OCI-LY3 (cell line): ENCODE measurements around the gene TEC.
A peak's percentile ranks its signal among the peaks of the same experiment; 100 is the strongest.

Experiments used
- H2AFZ ChIP-seq: fragments of 200-600, 300-600 bp; shearing (Covaris generic); 2 replicates; pipeline ENCODE4 v1.6.0; 2014; ENCODE audit warnings: antibody characterized with exemption, low read depth, low read length
- H3K27ac ChIP-seq: fragments of 200-600, 300-600 bp; sonication (generic); 2 replicates; pipeline ENCODE4 v1.5.1; 2014; ENCODE audit warnings: mild to moderate bottlenecking, low read length, moderate library complexity, mixed read lengths
- H3K27me3 ChIP-seq: fragments of 200-600, 300-600 bp; sonication (generic); 2 replicates; pipeline ENCODE4 v1.6.1; 2014; ENCODE audit warnings: low read depth, low read length, mixed read lengths
- H3K36me3 ChIP-seq: fragments of 200-600, 300-600 bp; sonication (generic); replicated peaks from 2 replicates; pipeline ENCODE3; 2014; ENCODE audit warnings: low read depth, low read length, mixed read lengths
- H3K4me1 ChIP-seq: fragments of 300-600, 200-600 bp; sonication (generic); 2 replicates; pipeline ENCODE4 v1.6.1; 2014; ENCODE audit warnings: low read length, mixed read lengths
- H3K4me2 ChIP-seq: fragments of 200-600, 300-600 bp; sonication (generic); 2 replicates; pipeline ENCODE4 v1.6.1; 2014; ENCODE audit warnings: low read length, mixed read lengths
- H3K4me3 ChIP-seq: fragments of 300-600, 200-600 bp; sonication (generic); 2 replicates; pipeline ENCODE4 v1.5.1; 2014; ENCODE audit warnings: antibody characterized with exemption, mild to moderate bottlenecking, low read length, moderate library complexity
- H3K79me2 ChIP-seq: fragments of 300-600, 200-600 bp; shearing (Covaris generic); 2 replicates; pipeline ENCODE4 v1.6.1; 2014; ENCODE audit warnings: mild to moderate bottlenecking, low read length, mixed read lengths
- H3K9ac ChIP-seq: fragments of 300-600, 200-600 bp; shearing (Covaris generic); 2 replicates; pipeline ENCODE4 v1.6.0; 2014; ENCODE audit warnings: mild to moderate bottlenecking, low read length, moderate library complexity
- H3K9me3 ChIP-seq: fragments of 200-600, 300-600 bp; shearing (Covaris generic); 2 replicates; pipeline ENCODE4 v1.6.1; 2014; ENCODE audit warnings: low read length, mixed read lengths; ENCODE audit not compliant: insufficient read depth
- H4K20me1 ChIP-seq: fragments of 200-600, 300-600 bp; sonication (generic); 2 replicates; pipeline ENCODE4 v1.6.1; 2016; ENCODE audit warnings: low read length, mixed read lengths; ENCODE audit not compliant: insufficient read depth
- EZH2phosphoT487 ChIP-seq: fragments of 200-600 bp; shearing (Covaris generic); IDR thresholded peaks from 2 replicates; pipeline ENCODE4 v1.6.1; 2018; ENCODE audit warnings: antibody characterized with exemption, mixed run types, low read depth
- TF ChIP-seq, protein P1 (sequence below): fragments of 200-600, 300-600 bp; sonication (generic); IDR thresholded peaks from 2 replicates; pipeline ENCODE4 v1.5.1; 2014; ENCODE audit warnings: antibody characterized with exemption, low read length, low read depth

TEC gene

GRCh38 chr4:48103483-48104139 is 166.0 kb downstream of the TEC start:
- no peak overlapping the region for H3K4me3 ChIP-seq
- no peaks in the 10 kb centered on the region for H4K20me1 ChIP-seq
- no peaks in the 10 kb centered on the region for H3K79me2 ChIP-seq
- H3K4me1 ChIP-seq = peaks cover 11% of the 10 kb centered on the region; the same call in 1 of the 2 replicates
- H3K9ac ChIP-seq = no peak overlapping the region
- no peaks in the 10 kb centered on the region for H3K9me3 ChIP-seq
- no peak for TF ChIP-seq EZH2phosphoT487
- TF ChIP-seq, protein P1, sequence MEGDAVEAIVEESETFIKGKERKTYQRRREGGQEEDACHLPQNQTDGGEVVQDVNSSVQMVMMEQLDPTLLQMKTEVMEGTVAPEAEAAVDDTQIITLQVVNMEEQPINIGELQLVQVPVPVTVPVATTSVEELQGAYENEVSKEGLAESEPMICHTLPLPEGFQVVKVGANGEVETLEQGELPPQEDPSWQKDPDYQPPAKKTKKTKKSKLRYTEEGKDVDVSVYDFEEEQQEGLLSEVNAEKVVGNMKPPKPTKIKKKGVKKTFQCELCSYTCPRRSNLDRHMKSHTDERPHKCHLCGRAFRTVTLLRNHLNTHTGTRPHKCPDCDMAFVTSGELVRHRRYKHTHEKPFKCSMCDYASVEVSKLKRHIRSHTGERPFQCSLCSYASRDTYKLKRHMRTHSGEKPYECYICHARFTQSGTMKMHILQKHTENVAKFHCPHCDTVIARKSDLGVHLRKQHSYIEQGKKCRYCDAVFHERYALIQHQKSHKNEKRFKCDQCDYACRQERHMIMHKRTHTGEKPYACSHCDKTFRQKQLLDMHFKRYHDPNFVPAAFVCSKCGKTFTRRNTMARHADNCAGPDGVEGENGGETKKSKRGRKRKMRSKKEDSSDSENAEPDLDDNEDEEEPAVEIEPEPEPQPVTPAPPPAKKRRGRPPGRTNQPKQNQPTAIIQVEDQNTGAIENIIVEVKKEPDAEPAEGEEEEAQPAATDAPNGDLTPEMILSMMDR = no peak
- no peaks in the 10 kb centered on the region for H3K27me3 ChIP-seq
- H3K36me3 ChIP-seq = no peaks in the 10 kb centered on the region
- no peak overlapping the region for H3K4me2 ChIP-seq
- H3K27ac ChIP-seq = no peak overlapping the region
- H2AFZ ChIP-seq = no peak overlapping the region

DNA sequence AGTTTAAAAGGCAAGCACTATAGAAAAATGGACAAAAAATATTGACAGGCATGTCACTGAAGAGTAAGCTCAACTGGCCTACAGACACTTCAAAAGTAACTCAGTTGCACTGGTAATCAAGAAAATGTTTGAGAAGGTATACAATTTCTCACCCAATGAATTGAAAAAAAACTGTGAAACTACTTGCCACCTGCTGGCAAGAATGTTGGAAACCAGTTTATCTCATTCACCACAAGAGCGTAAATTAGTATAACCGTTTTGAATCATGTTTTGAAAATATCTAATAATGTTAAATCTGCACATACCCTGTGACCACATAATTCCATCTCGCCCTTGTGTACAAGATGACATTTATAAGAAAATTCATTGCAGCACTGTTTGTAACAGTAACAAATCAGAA is 167.3 kb downstream of the TEC start:
- TF ChIP-seq, protein P1 = peak; percentile 39
- no peak for TF ChIP-seq EZH2phosphoT487
- no peak overlapping the region for H3K4me3 ChIP-seq
- no peak overlapping the region for H3K9ac ChIP-seq
- H3K4me1 ChIP-seq = peaks cover 11% of the 10 kb centered on the region; the same call in 1 of the 2 replicates
- no peak overlapping the region for H3K4me2 ChIP-seq
- H2AFZ ChIP-seq = no peak overlapping the region
- H3K9me3 ChIP-seq = no peaks in the 10 kb centered on the region
- H3K27me3 ChIP-seq = no peaks in the 10 kb centered on the region
- no peaks in the 10 kb centered on the region for H3K79me2 ChIP-seq
- no peaks in the 10 kb centered on the region for H4K20me1 ChIP-seq
- H3K36me3 ChIP-seq = no peaks in the 10 kb centered on the region
- H3K27ac ChIP-seq = no peak overlapping the region

DNA sequence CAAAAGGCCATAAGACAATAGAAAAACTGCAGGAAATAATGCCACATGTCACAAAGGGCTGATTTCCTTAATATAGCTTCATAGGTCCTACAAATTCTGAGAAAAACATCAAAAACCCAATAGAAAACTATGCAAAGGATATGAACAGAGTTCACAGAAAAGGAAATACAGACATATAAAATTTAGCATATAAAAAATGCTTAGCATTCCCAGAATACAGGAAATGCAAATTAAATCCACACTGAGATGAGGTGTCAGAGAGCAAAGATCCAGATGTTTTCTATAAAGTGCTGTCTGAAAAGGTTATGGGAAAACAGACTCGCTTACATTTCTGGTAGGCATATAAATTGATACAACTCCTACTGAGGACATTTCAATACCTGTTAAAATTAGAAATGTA is 169.4 kb downstream of the TEC start:
- H3K27ac ChIP-seq = no peak overlapping the region
- no peaks in the 10 kb centered on the region for H3K27me3 ChIP-seq
- no peaks in the 10 kb centered on the region for H3K79me2 ChIP-seq
- H3K9me3 ChIP-seq = no peaks in the 10 kb centered on the region
- H3K36me3 ChIP-seq = no peaks in the 10 kb centered on the region
- no peak overlapping the region for H3K9ac ChIP-seq
- H3K4me1 ChIP-seq = peaks cover 11% of the 10 kb centered on the region; the same call in 1 of the 2 replicates
- no peak overlapping the region for H3K4me3 ChIP-seq
- H2AFZ ChIP-seq = no peak overlapping the region
- no peaks in the 10 kb centered on the region for H4K20me1 ChIP-seq
- H3K4me2 ChIP-seq = no peak overlapping the region
- TF ChIP-seq, protein P1 = no peak
- TF ChIP-seq EZH2phosphoT487 = no peak

- H3K4me2 ChIP-seq = no peak overlapping the region
- H3K36me3 ChIP-seq = no peaks in the 10 kb centered on the region
- H3K4me3 ChIP-seq = no peak overlapping the region
- no peak overlapping the region for H2AFZ ChIP-seq
- H3K27ac ChIP-seq = no peak overlapping the region
- H4K20me1 ChIP-seq = no peaks in the 10 kb centered on the region
- H3K4me1 ChIP-seq = no peaks in the 10 kb centered on the region
- no peak overlapping the region for H3K9ac ChIP-seq
- H3K79me2 ChIP-seq = no peaks in the 10 kb centered on the region
- no peaks in the 10 kb centered on the region for H3K27me3 ChIP-seq
- TF ChIP-seq, protein P1 = no peak
- TF ChIP-seq EZH2phosphoT487 = no peak
- no peaks in the 10 kb centered on the region for H3K9me3 ChIP-seq
Measured at GRCh38 chr4:48095441-48095840, 174.2 kb downstream of the TEC start.
